IMR-90 (cell line): ENCODE results near the gene TMEM181. TPM values are rescaled to one million over a fixed set of nuclear protein-coding genes. Genes with fewer than 3 reads are reported as not detected.
A peak's percentile ranks its signal among the peaks of the same experiment; 100 is the strongest.

Experiments used
- ATAC-seq: fragments of 200-7000 bp; cut with Tn5 transposase; 2 replicates; pipeline ENCODE4 v1.9.1; 2020; ENCODE audit warnings: low read depth, mild to moderate bottlenecking, moderate library complexity
- BruUV-seq: library from RNA; stranded (reverse); fragments of 400-500 nt; replicated peaks from 2 replicates; lab custom pipeline; 2021; lab: Mats Ljungman, UMichigan
- CTCF ChIA-PET: fragments of 300-600 bp; formaldehyde crosslinking; extraction: SDS; loops from one replicate; lab custom pipeline; 2021; ENCODE audit warnings: antibody characterized with exemption; lab: Yijun Ruan, JAX
- POLR2A ChIA-PET: fragments of 300-600 bp; sonication (Branson Sonifier 250); formaldehyde crosslinking; loops from one replicate; lab custom pipeline; 2022; ENCODE audit warnings: antibody characterized with exemption; ENCODE audit not compliant: unreplicated experiment; lab: Charles Lee
- DNase-seq: peaks from one replicate; pipeline ENCODE4 v3.0.0; 2013
- H2AFZ ChIP-seq: replicated peaks from 2 replicates; pipeline ENCODE3; 2013; ENCODE audit warnings: low read length, mild to moderate bottlenecking; ENCODE audit not compliant: poor library complexity
- H2AK5ac ChIP-seq: 2 replicates; pipeline ENCODE4 v1.6.1; 2013; ENCODE audit warnings: low read depth, low read length, inconsistent platforms
- H2AK9ac ChIP-seq: replicated peaks from 2 replicates; pipeline ENCODE3; 2013; ENCODE audit warnings: mild to moderate bottlenecking, low read depth, low read length, moderate library complexity; ENCODE audit not compliant: poor library complexity
- H2BK120ac ChIP-seq: 2 replicates; pipeline ENCODE4 v1.6.1; 2013; ENCODE audit warnings: low read depth, low read length, inconsistent platforms
- H2BK15ac ChIP-seq: 3 replicates; pipeline ENCODE4 v1.6.1; 2013; ENCODE audit warnings: low read depth, low read length, inconsistent platforms
- H2BK20ac ChIP-seq: 2 replicates; pipeline ENCODE4 v1.6.1; 2013; ENCODE audit warnings: low read depth, mild to moderate bottlenecking, inconsistent platforms, low read length, moderate library complexity
- H2BK5ac ChIP-seq: 2 replicates; pipeline ENCODE4 v1.6.1; 2013; ENCODE audit warnings: mild to moderate bottlenecking, low read depth, low read length, inconsistent platforms; ENCODE audit not compliant: poor library complexity, severe bottlenecking
- H3K14ac ChIP-seq: replicated peaks from 2 replicates; pipeline ENCODE4 v1.6.1; 2013; ENCODE audit warnings: low read depth, low read length, inconsistent platforms
- H3K18ac ChIP-seq: 2 replicates; pipeline ENCODE4 v1.6.1; 2013; ENCODE audit warnings: low read depth, low read length, control low read depth
- H3K23ac ChIP-seq: 2 replicates; pipeline ENCODE4 v1.6.1; 2013; ENCODE audit warnings: low read depth, low read length, inconsistent platforms
- H3K27ac ChIP-seq: 2 replicates; pipeline ENCODE4 v1.5.1; 2013; ENCODE audit warnings: mild to moderate bottlenecking, control low read depth, low read length; ENCODE audit not compliant: insufficient read depth
- H3K27me3 ChIP-seq: 2 replicates; pipeline ENCODE4 v1.6.1; 2013; ENCODE audit warnings: low read length; ENCODE audit not compliant: control insufficient read depth, insufficient read depth
- H3K36me3 ChIP-seq: 2 replicates; pipeline ENCODE4 v1.6.1; 2013; ENCODE audit warnings: low read length, mixed read lengths; ENCODE audit not compliant: control insufficient read depth, insufficient read depth
- H3K4ac ChIP-seq: 2 replicates; pipeline ENCODE4 v1.6.1; 2013; ENCODE audit warnings: low read depth, low read length, inconsistent platforms
- H3K4me1 ChIP-seq: 2 replicates; pipeline ENCODE4 v1.6.1; 2013; ENCODE audit warnings: low read length, mixed read lengths; ENCODE audit not compliant: control insufficient read depth, insufficient read depth
- H3K4me2 ChIP-seq: 2 replicates; pipeline ENCODE4 v1.6.1; 2013; ENCODE audit warnings: low read depth, mild to moderate bottlenecking, control low read depth, low read length, moderate library complexity
- H3K4me3 ChIP-seq: 2 replicates; pipeline ENCODE4 v1.5.1; 2013; ENCODE audit warnings: low read depth, mild to moderate bottlenecking, control low read depth, low read length, moderate library complexity; ENCODE audit not compliant: insufficient read depth
- H3K56ac ChIP-seq: 2 replicates; pipeline ENCODE4 v1.6.1; 2013; ENCODE audit warnings: low read length, inconsistent platforms; ENCODE audit not compliant: insufficient read depth; ENCODE audit errors: extremely low read depth
- H3K79me1 ChIP-seq, 2 experiments: 2 replicates each; pipeline ENCODE4 v1.6.1; 2013; ENCODE audit warnings: low read length in 2 of 2, inconsistent platforms in 1 of 2, low read depth in 1 of 2
- H3K9ac ChIP-seq: 2 replicates; pipeline ENCODE4 v1.6.1; 2013; ENCODE audit warnings: low read depth, low read length, control low read depth
- H3K9me1 ChIP-seq: 2 replicates; pipeline ENCODE4 v1.6.1; 2013; ENCODE audit warnings: low read length, inconsistent platforms; ENCODE audit not compliant: insufficient read depth
- H3K9me3 ChIP-seq: 2 replicates; pipeline ENCODE4 v1.6.1; 2013; ENCODE audit warnings: low read length; ENCODE audit not compliant: control insufficient read depth, insufficient read depth
- H4K20me1 ChIP-seq: 2 replicates; pipeline ENCODE4 v1.6.1; 2013; ENCODE audit warnings: low read length, inconsistent platforms; ENCODE audit not compliant: insufficient read depth
- H4K5ac ChIP-seq: 2 replicates; pipeline ENCODE4 v1.6.1; 2013; ENCODE audit warnings: mild to moderate bottlenecking, low read depth, low read length, control low read depth
- H4K8ac ChIP-seq, 2 experiments: 2 replicates each; pipeline ENCODE4 v1.6.1; 2013; ENCODE audit warnings: low read depth in 2 of 2, low read length in 2 of 2, control low read depth in 1 of 2, inconsistent platforms in 1 of 2
- H4K91ac ChIP-seq: 2 replicates; pipeline ENCODE4 v1.6.1; 2013; ENCODE audit warnings: low read depth, low read length, inconsistent platforms; ENCODE audit not compliant: insufficient read depth
- BHLHE40 ChIP-seq: fragments of 150-350 bp; IDR thresholded peaks from 2 replicates; pipeline ENCODE4 v1.6.1; 2016; ENCODE audit warnings: mild to moderate bottlenecking, low read depth, low read length
- CEBPB ChIP-seq: IDR thresholded peaks from 2 replicates; pipeline ENCODE4 v1.6.1; 2012; ENCODE audit warnings: low read depth, low read length, improper control_type of control experiment
- CHD1 ChIP-seq: IDR thresholded peaks from 2 replicates; pipeline ENCODE4 v1.6.1; 2012; ENCODE audit warnings: low read depth, low read length, improper control_type of control experiment
- ELK1 ChIP-seq: fragments of 150-350 bp; IDR thresholded peaks from 2 replicates; pipeline ENCODE4 v1.6.1; 2016; ENCODE audit warnings: low read depth, mild to moderate bottlenecking, low read length, moderate library complexity, borderline replicate concordance
- FOS ChIP-seq: fragments of 150-350 bp; IDR thresholded peaks from 2 replicates; pipeline ENCODE4 v1.6.1; 2016; ENCODE audit warnings: low read depth, low read length
- MAZ ChIP-seq: IDR thresholded peaks from 2 replicates; pipeline ENCODE4 v1.6.1; 2012; ENCODE audit warnings: low read depth, mild to moderate bottlenecking, low read length, improper control_type of control experiment, moderate library complexity, borderline replicate concordance
- MXI1 ChIP-seq: IDR thresholded peaks from 2 replicates; pipeline ENCODE4 v1.6.1; 2012; ENCODE audit warnings: low read depth, mild to moderate bottlenecking, low read length, moderate library complexity, borderline replicate concordance
- NFE2L2 ChIP-seq: fragments of 150-350 bp; IDR thresholded peaks from 2 replicates; pipeline ENCODE4 v1.6.1; 2016; ENCODE audit warnings: low read depth, mild to moderate bottlenecking, low read length
- POLR2A ChIP-seq: IDR thresholded peaks from 2 replicates; pipeline ENCODE4 v1.6.1; 2012; ENCODE audit warnings: mild to moderate bottlenecking, low read depth, low read length
- RAD21 ChIP-seq: IDR thresholded peaks from 2 replicates; pipeline ENCODE4 v1.6.1; 2012; ENCODE audit warnings: low read length, improper control_type of control experiment
- RCOR1 ChIP-seq: IDR thresholded peaks from 2 replicates; pipeline ENCODE4 v1.6.1; 2012; ENCODE audit warnings: mild to moderate bottlenecking, low read length, improper control_type of control experiment; ENCODE audit not compliant: insufficient replicate concordance
- RFX5 ChIP-seq: IDR thresholded peaks from 2 replicates; pipeline ENCODE4 v1.8.0; 2012; ENCODE audit warnings: low read depth, mild to moderate bottlenecking, low read length, moderate library complexity
- WGBS, 2 experiments: methylation state at CpG; one replicate each; pipeline versions ENCODE4 v1.1.5 to v1.1.7; 2013; ENCODE audit warnings: missing lambda C conversion rate in 2 of 2; ENCODE audit not compliant: insufficient read length in 1 of 2; ENCODE audit errors: extremely low coverage in 2 of 2; 5-methylcytosine and 5-hydroxymethylcytosine counted together
- dilution Hi-C: fragments of 300-500 bp; cut with HindIII; formaldehyde crosslinking; loops from one replicate; pipeline ENCODE4 v1.14.3; 2018; ENCODE audit warnings: low sequenced_read_pairs; ENCODE audit not compliant: unreplicated experiment
- in situ Hi-C: fragments of 300-500 bp; cut with MboI; formaldehyde crosslinking; loops from 3 replicates; pipeline ENCODE4 v1.14.3; 2019; ENCODE audit warnings: low sequenced_read_pairs, inconsistent platforms, mixed read lengths
- intact Hi-C: fragments of 100-400 bp; cut with micrococcal nuclease; formaldehyde crosslinking; loops from 2 replicates; pipeline ENCODE4 v1.10.0; 2022
- polyA plus RNA-seq, 3 experiments: library from polyadenylated mRNA; depleted of rRNA; stranded (reverse); fragments of >200 nt; gene quantifications; 2 replicates each; pipeline ENCODE4 v1.2.3, GENCODE V29; 2012; ENCODE audit warnings: low replicate concordance in 1 of 3
- total RNA-seq: library from RNA; depleted of rRNA; stranded (reverse); fragments of >200 nt; gene quantifications from 2 replicates; pipeline ENCODE4 v1.2.3, GENCODE V29; 2012
- TF ChIP-seq, protein P1 (sequence below): conservative IDR thresholded peaks from 2 replicates; pipeline ENCODE4 v1.5.1; 2012; ENCODE audit warnings: mild to moderate bottlenecking, low read depth, low read length, improper control_type of control experiment
- TF ChIP-seq, protein P2 (sequence below): fragments of 150-350 bp; IDR thresholded peaks from 2 replicates; pipeline ENCODE4 v1.6.1; 2017; ENCODE audit warnings: mild to moderate bottlenecking, antibody characterized with exemption, low read length, low read depth

The TMEM181 gene
- total and polyA plus RNA-seq, 2 of the 4 experiments (the other 2 are of a cell fraction), result 22.8 to 27.8 TPM

GRCh38 chr6:158575550-158575949 is 15.7 kb downstream of the TMEM181 start:
- DNase-seq (no peak), ATAC-seq (peak; percentile 36; the same call in 1 of the 2 replicates)
- Histone ChIP-seq H2BK15ac (no peak overlapping the region), H3K9ac (no peak overlapping the region), H3K27ac (no peak overlapping the region), H3K4me2 (no peak overlapping the region), H3K79me1 (peaks cover 34 to 71% of the 10 kb centered on the region in 2 experiments), H3K23ac (no peak overlapping the region), H4K91ac (no peak overlapping the region), H3K18ac (no peak overlapping the region), H3K14ac (no peak overlapping the region), H4K8ac (no peak overlapping the region), H3K4me3 (no peak overlapping the region), H3K36me3 (peaks cover 10% of the 10 kb centered on the region), H4K20me1 (peaks cover 45% of the 10 kb centered on the region), H3K4me1 (peaks cover 1% of the 10 kb centered on the region), H2BK120ac (no peak overlapping the region), H3K9me1 (peaks cover 9% of the 10 kb centered on the region), H4K5ac (no peak overlapping the region), H2AK9ac (no peak overlapping the region), H3K4ac (no peak overlapping the region), H3K56ac (no peak overlapping the region), H3K9me3 (no peaks in the 10 kb centered on the region), H3K27me3 (no peaks in the 10 kb centered on the region), H2BK20ac (no peak overlapping the region), H2AFZ (no peak overlapping the region), H2AK5ac (no peak overlapping the region), H2BK5ac (no peak overlapping the region)
- ChIA-PET CTCF (no interaction called here), POLR2A (no interaction called here)
- TF ChIP-seq CHD1 (no peak), RAD21 (no peak), ELK1 (no peak), CEBPB (no peak), RFX5 (no peak), MXI1 (no peak), FOS (no peak), RCOR1 (no peak), NFE2L2 (no peak), BHLHE40 (no peak), POLR2A (no peak), MAZ (no peak)
- TF ChIP-seq, protein P1, sequence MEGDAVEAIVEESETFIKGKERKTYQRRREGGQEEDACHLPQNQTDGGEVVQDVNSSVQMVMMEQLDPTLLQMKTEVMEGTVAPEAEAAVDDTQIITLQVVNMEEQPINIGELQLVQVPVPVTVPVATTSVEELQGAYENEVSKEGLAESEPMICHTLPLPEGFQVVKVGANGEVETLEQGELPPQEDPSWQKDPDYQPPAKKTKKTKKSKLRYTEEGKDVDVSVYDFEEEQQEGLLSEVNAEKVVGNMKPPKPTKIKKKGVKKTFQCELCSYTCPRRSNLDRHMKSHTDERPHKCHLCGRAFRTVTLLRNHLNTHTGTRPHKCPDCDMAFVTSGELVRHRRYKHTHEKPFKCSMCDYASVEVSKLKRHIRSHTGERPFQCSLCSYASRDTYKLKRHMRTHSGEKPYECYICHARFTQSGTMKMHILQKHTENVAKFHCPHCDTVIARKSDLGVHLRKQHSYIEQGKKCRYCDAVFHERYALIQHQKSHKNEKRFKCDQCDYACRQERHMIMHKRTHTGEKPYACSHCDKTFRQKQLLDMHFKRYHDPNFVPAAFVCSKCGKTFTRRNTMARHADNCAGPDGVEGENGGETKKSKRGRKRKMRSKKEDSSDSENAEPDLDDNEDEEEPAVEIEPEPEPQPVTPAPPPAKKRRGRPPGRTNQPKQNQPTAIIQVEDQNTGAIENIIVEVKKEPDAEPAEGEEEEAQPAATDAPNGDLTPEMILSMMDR, result no peak
- TF ChIP-seq, protein P2, sequence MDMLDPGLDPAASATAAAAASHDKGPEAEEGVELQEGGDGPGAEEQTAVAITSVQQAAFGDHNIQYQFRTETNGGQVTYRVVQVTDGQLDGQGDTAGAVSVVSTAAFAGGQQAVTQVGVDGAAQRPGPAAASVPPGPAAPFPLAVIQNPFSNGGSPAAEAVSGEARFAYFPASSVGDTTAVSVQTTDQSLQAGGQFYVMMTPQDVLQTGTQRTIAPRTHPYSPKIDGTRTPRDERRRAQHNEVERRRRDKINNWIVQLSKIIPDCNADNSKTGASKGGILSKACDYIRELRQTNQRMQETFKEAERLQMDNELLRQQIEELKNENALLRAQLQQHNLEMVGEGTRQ, result no peak
- dilution Hi-C loops (no loop called here), intact Hi-C loops (no loop called here), in situ Hi-C loops (no loop called here)
- no CpG with 5 or more reads among the region's 4 CpGs for WGBS, 2 experiments
- no TSS peak for BruUV-seq
